Measurements from ENCODE around the gene KRT26. TPM values are rescaled to one million over a fixed set of nuclear protein-coding genes. Genes with fewer than 3 reads are reported as not detected.

Gene KRT26
- total and polyA plus RNA-seq, 2 of the 4 experiments (the other 2 are of a cell fraction), result not detected

DNA sequence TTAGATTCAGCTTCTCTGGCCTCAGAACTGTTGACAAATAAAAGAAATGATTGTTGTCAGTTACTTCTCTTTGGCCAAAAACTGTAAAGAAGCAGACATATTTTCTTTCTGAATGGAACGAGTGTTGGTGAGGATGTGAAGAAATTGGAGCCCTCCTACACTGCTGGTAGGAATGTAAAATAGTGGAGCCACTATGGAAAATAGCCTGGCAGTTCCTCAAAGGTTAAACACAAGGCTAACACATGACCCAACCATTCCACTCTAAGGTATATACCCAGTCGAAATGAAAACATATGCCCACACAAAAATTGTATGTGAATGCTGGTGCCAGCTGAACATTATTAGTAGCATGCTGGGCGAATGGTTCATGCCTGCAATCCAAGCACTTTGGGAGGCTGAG is 54.2 kb downstream of the KRT26 start:
- dilution Hi-C loops (cut with HindIII; ENCODE audit: low sequenced_read_pairs, unreplicated experiment) (no loop called here), in situ Hi-C loops (cut with MboI; ENCODE audit: low sequenced_read_pairs) (no loop called here), intact Hi-C loops (cut with micrococcal nuclease) (no loop called here)
- Histone ChIP-seq H3K18ac (ENCODE audit: low read depth, low read length) (no peak overlapping the region), H3K4me2 (ENCODE audit: low read depth, low read length) (no peak overlapping the region), H4K5ac (ENCODE audit: low read depth, low read length) (no peak overlapping the region), H4K20me1 (ENCODE audit: insufficient read depth, low read length) (no peaks in the 10 kb centered on the region), H3K9me3 (ENCODE audit: control insufficient read depth, insufficient read depth, low read length) (no peaks in the 10 kb centered on the region), H3K27me3 (ENCODE audit: control insufficient read depth, insufficient read depth, low read length) (peaks cover 44% of the 10 kb centered on the region), H4K91ac (ENCODE audit: insufficient read depth, low read depth, low read length) (no peak overlapping the region), H2BK5ac (ENCODE audit: low read depth, low read length, poor library complexity, severe bottlenecking) (no peak overlapping the region), H2BK20ac (ENCODE audit: low read depth, low read length) (no peak overlapping the region), H3K14ac (replicated peaks; ENCODE audit: low read depth, low read length) (no peak overlapping the region), H2AFZ (replicated peaks; ENCODE audit: low read length, poor library complexity) (no peak overlapping the region), H2AK9ac (replicated peaks; ENCODE audit: low read depth, low read length, poor library complexity) (no peak overlapping the region), H2BK15ac (ENCODE audit: low read depth, low read length) (no peak overlapping the region), H3K9ac (ENCODE audit: low read depth, low read length) (no peak overlapping the region), H3K4me3 (ENCODE audit: insufficient read depth, low read depth, low read length) (no peak overlapping the region), H2AK5ac (ENCODE audit: low read depth, low read length) (no peak overlapping the region), H3K56ac (ENCODE audit: extremely low read depth, insufficient read depth, low read length) (no peak overlapping the region), H3K9me1 (ENCODE audit: insufficient read depth, low read length) (no peaks in the 10 kb centered on the region), H2BK120ac (ENCODE audit: low read depth, low read length) (no peak overlapping the region), H4K8ac (ENCODE audit: low read depth in 2 of 2, low read length in 2 of 2) (no peak overlapping the region), H3K23ac (ENCODE audit: low read depth, low read length) (no peak overlapping the region), H3K36me3 (ENCODE audit: control insufficient read depth, insufficient read depth, low read length) (no peaks in the 10 kb centered on the region), H3K4ac (ENCODE audit: low read depth, low read length) (no peak overlapping the region), H3K79me1 (ENCODE audit: low read depth in 1 of 2, low read length in 2 of 2) (no peaks in the 10 kb centered on the region), H3K4me1 (ENCODE audit: control insufficient read depth, insufficient read depth, low read length) (no peaks in the 10 kb centered on the region), H3K27ac (ENCODE audit: insufficient read depth, low read length) (no peak overlapping the region)
- 40% methylated on average over 1 of the region's 3 CpGs; no CpG with 5 or more reads in 1 of the 2 experiments for WGBS, 2 experiments (ENCODE audit: extremely low coverage in 2 of 2, insufficient read length in 1 of 2)
- TF ChIP-seq, protein P1, sequence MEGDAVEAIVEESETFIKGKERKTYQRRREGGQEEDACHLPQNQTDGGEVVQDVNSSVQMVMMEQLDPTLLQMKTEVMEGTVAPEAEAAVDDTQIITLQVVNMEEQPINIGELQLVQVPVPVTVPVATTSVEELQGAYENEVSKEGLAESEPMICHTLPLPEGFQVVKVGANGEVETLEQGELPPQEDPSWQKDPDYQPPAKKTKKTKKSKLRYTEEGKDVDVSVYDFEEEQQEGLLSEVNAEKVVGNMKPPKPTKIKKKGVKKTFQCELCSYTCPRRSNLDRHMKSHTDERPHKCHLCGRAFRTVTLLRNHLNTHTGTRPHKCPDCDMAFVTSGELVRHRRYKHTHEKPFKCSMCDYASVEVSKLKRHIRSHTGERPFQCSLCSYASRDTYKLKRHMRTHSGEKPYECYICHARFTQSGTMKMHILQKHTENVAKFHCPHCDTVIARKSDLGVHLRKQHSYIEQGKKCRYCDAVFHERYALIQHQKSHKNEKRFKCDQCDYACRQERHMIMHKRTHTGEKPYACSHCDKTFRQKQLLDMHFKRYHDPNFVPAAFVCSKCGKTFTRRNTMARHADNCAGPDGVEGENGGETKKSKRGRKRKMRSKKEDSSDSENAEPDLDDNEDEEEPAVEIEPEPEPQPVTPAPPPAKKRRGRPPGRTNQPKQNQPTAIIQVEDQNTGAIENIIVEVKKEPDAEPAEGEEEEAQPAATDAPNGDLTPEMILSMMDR (conservative IDR thresholded peaks at IDR 0.05; ENCODE audit: low read depth, low read length), result no peak
- TF ChIP-seq NFE2L2 (IDR thresholded peaks at IDR 0.05; ENCODE audit: low read depth, low read length) (no peak), RCOR1 (IDR thresholded peaks at IDR 0.05; ENCODE audit: insufficient replicate concordance, low read length) (no peak), SMC3 (IDR thresholded peaks at IDR 0.05; ENCODE audit: low read depth, low read length) (no peak), RAD21 (IDR thresholded peaks at IDR 0.05; ENCODE audit: low read length) (no peak), CHD1 (IDR thresholded peaks at IDR 0.05; ENCODE audit: low read depth, low read length) (no peak)
- no peak for ATAC-seq (ENCODE audit: low read depth)
- no TSS peak for BruUV-seq (replicated peaks)
- DNase-seq, result no peak
- CTCF ChIA-PET, result no interaction called here
- POLR2A ChIA-PET (ENCODE audit: unreplicated experiment), result no interaction called here

Other genes starting within 250 kb of the KRT26 start
- 0.28 and 0.36 TPM in 2 replicates for gene CCR7, start 206.7 kb downstream of the KRT26 start, total RNA-seq (2012; rRNA removed)
- 0.14 and 0.22 TPM in 2 replicates for gene CCR7, start 206.7 kb downstream of the KRT26 start, polyA plus RNA-seq (2012; rRNA removed)
- gene SMARCE1, start 124.4 kb downstream of the KRT26 start, total RNA-seq (2012; rRNA removed), result 119 and 169 TPM in 2 replicates
- 62.4 and 66.2 TPM in 2 replicates for gene SMARCE1, start 124.4 kb downstream of the KRT26 start, polyA plus RNA-seq (2012; rRNA removed)
- not detected in 2 replicates for gene KRT222, start 107.0 kb downstream of the KRT26 start, total RNA-seq (2012; rRNA removed)
- not detected in 2 replicates for gene KRT222, start 107.0 kb downstream of the KRT26 start, polyA plus RNA-seq (2012; rRNA removed)
- not detected in 2 replicates for gene KRT24, start 68.4 kb downstream of the KRT26 start, total RNA-seq (2012; rRNA removed)
- gene KRT24, start 68.4 kb downstream of the KRT26 start, polyA plus RNA-seq (2012; rRNA removed), result not detected in 2 replicates
- not detected in 2 replicates for gene KRT25, start 16.9 kb downstream of the KRT26 start, total RNA-seq (2012; rRNA removed)
- not detected in 2 replicates for gene KRT25, start 16.9 kb downstream of the KRT26 start, polyA plus RNA-seq (2012; rRNA removed)
- gene KRT27, start 10.3 kb upstream of the KRT26 start, total RNA-seq (2012; rRNA removed), result not detected in 2 replicates
- gene KRT27, start 10.3 kb upstream of the KRT26 start, polyA plus RNA-seq (2012; rRNA removed), result not detected in 2 replicates
- gene KRT28, start 27.8 kb upstream of the KRT26 start, total RNA-seq (2012; rRNA removed), result not detected in 2 replicates
- gene KRT28, start 27.8 kb upstream of the KRT26 start, polyA plus RNA-seq (2012; rRNA removed), result not detected in 2 replicates
- gene KRT10, start 50.4 kb upstream of the KRT26 start, total RNA-seq (2012; rRNA removed), result 0.18 and 1.1 TPM in 2 replicates
- gene KRT10, start 50.4 kb upstream of the KRT26 start, polyA plus RNA-seq (2012; rRNA removed), result 18.3 and 18.5 TPM in 2 replicates
- not detected in 2 replicates for gene KRT12, start 95.0 kb upstream of the KRT26 start, total RNA-seq (2012; rRNA removed)
- not detected in 2 replicates for gene KRT12, start 95.0 kb upstream of the KRT26 start, polyA plus RNA-seq (2012; rRNA removed)
- not detected in 2 replicates for gene KRT20, start 113.0 kb upstream of the KRT26 start, total RNA-seq (2012; rRNA removed)
- not detected in 2 replicates for gene KRT20, start 113.0 kb upstream of the KRT26 start, polyA plus RNA-seq (2012; rRNA removed)
- 0.28 and 0.36 TPM in 2 replicates for gene KRT23, start 165.4 kb upstream of the KRT26 start, total RNA-seq (2012; rRNA removed)
- 0.32 and 0.39 TPM in 2 replicates for gene KRT23, start 165.4 kb upstream of the KRT26 start, polyA plus RNA-seq (2012; rRNA removed)
- gene KRT39, start 194.7 kb upstream of the KRT26 start, total RNA-seq (2012; rRNA removed), result not detected in 2 replicates
- 0.15 TPM in 1 of 2 replicates, not detected in the other for gene KRT39, start 194.7 kb upstream of the KRT26 start, polyA plus RNA-seq (2012; rRNA removed)
- not detected in 2 replicates for gene KRT40, start 212.1 kb upstream of the KRT26 start, total RNA-seq (2012; rRNA removed)
- not detected in 2 replicates for gene KRT40, start 212.1 kb upstream of the KRT26 start, polyA plus RNA-seq (2012; rRNA removed)
- gene KRTAP3-3, start 222.0 kb upstream of the KRT26 start, total RNA-seq (2012; rRNA removed), result not detected in 2 replicates
- not detected in 2 replicates for gene KRTAP3-3, start 222.0 kb upstream of the KRT26 start, polyA plus RNA-seq (2012; rRNA removed)
- not detected in 2 replicates for gene KRTAP3-2, start 227.7 kb upstream of the KRT26 start, total RNA-seq (2012; rRNA removed)
- not detected in 2 replicates for gene KRTAP3-2, start 227.7 kb upstream of the KRT26 start, polyA plus RNA-seq (2012; rRNA removed)
- gene KRTAP3-1, start 236.9 kb upstream of the KRT26 start, total RNA-seq (2012; rRNA removed), result not detected in 2 replicates
- gene KRTAP3-1, start 236.9 kb upstream of the KRT26 start, polyA plus RNA-seq (2012; rRNA removed), result not detected in 2 replicates